OCI-LY7 (cell line): ENCODE measurements around the gene ZNF436. TPM values are rescaled to one million over a fixed set of nuclear protein-coding genes. Genes with fewer than 3 reads are reported as not detected.

Experiments
- BruUV-seq: library from RNA; stranded (reverse); fragments of 400-500 nt; replicated peaks from 2 replicates; lab custom pipeline; 2021; lab: Mats Ljungman, UMichigan
- CTCF ChIA-PET: fragments of 300-600 bp; sonication (Branson Sonifier 250); formaldehyde crosslinking; loops from one replicate; lab custom pipeline; 2022; ENCODE audit warnings: antibody characterized with exemption; ENCODE audit not compliant: unreplicated experiment; lab: Charles Lee
- POLR2A ChIA-PET: fragments of 300-600 bp; sonication (Branson Sonifier 250); formaldehyde crosslinking; loops from one replicate; lab custom pipeline; 2022; ENCODE audit warnings: antibody characterized with exemption; lab: Charles Lee
- DNase-seq: peaks from one replicate; pipeline ENCODE4 v3.0.0-alpha.2; 2015; ENCODE audit warnings: low spot score
- H2AFZ ChIP-seq: fragments of 200-600 bp; sonication (generic), shearing (Covaris generic); 2 replicates; pipeline ENCODE4 v1.6.1; 2014; ENCODE audit warnings: mild to moderate bottlenecking, antibody characterized with exemption, low read length, moderate library complexity
- H3K27ac ChIP-seq: fragments of 200-600 bp; sonication (generic); 2 replicates; pipeline ENCODE4 v1.5.1; 2014; ENCODE audit warnings: mixed run types, low read depth, mild to moderate bottlenecking, moderate library complexity, low read length, inconsistent platforms; ENCODE audit not compliant: poor library complexity, severe bottlenecking
- H3K36me3 ChIP-seq: fragments of 200-600 bp; sonication (generic); 2 replicates; pipeline ENCODE4 v1.6.1; 2014; ENCODE audit warnings: mild to moderate bottlenecking, antibody characterized with exemption, low read length, moderate library complexity, mixed read lengths; ENCODE audit not compliant: insufficient read depth
- H3K4me1 ChIP-seq: fragments of 200-600 bp; sonication (generic); 2 replicates; pipeline ENCODE4 v1.5.1; 2014; ENCODE audit warnings: mild to moderate bottlenecking, low read length; ENCODE audit not compliant: insufficient read depth, poor library complexity, severe bottlenecking
- H3K4me2 ChIP-seq: fragments of 200-600 bp; sonication (generic); 2 replicates; pipeline ENCODE4 v1.6.1; 2014; ENCODE audit warnings: mild to moderate bottlenecking, low read length
- H3K4me3 ChIP-seq: fragments of 200-600 bp; sonication (generic); 2 replicates; pipeline ENCODE4 v1.5.1; 2014; ENCODE audit warnings: mild to moderate bottlenecking, low read depth, low read length; ENCODE audit not compliant: poor library complexity, severe bottlenecking
- H3K79me2 ChIP-seq: fragments of 200-600 bp; sonication (generic); 2 replicates; pipeline ENCODE4 v1.6.1; 2016; ENCODE audit warnings: low read depth, mild to moderate bottlenecking, low read length, moderate library complexity, mixed read lengths; ENCODE audit not compliant: insufficient read depth
- H3K9me2 ChIP-seq: fragments of 200-600 bp; sonication (generic); 2 replicates; pipeline ENCODE4 v1.6.1; 2016; ENCODE audit warnings: mild to moderate bottlenecking, low read length, mixed read lengths; ENCODE audit not compliant: insufficient read depth
- H3K9me3 ChIP-seq: fragments of 200-600 bp; sonication (generic); 2 replicates; pipeline ENCODE4 v1.6.1; 2014; ENCODE audit warnings: mild to moderate bottlenecking, mixed run types, low read length, mixed read lengths
- H4K20me1 ChIP-seq: fragments of 200-600 bp; sonication (generic); 2 replicates; pipeline ENCODE4 v1.6.1; 2014; ENCODE audit warnings: mild to moderate bottlenecking, antibody characterized with exemption, low read length, moderate library complexity, mixed read lengths; ENCODE audit not compliant: insufficient read depth
- CTCF ChIP-seq: fragments of 200-600 bp; sonication (generic); conservative IDR thresholded peaks from 2 replicates; pipeline ENCODE4 v1.5.1; 2014; ENCODE audit warnings: mild to moderate bottlenecking, antibody characterized with exemption, low read length, moderate library complexity, mixed read lengths
- EZH2phosphoT487 ChIP-seq: fragments of 200-600 bp; sonication (generic); IDR thresholded peaks from 2 replicates; pipeline ENCODE4 v1.6.1; 2018; ENCODE audit warnings: low read depth, borderline replicate concordance, mild to moderate bottlenecking, mixed run types, antibody characterized with exemption, low read length, moderate library complexity, mixed read lengths
- intact Hi-C: fragments of 100-400 bp; cut with micrococcal nuclease; formaldehyde crosslinking; loops from one replicate; pipeline ENCODE4 v1.10.0; 2022; ENCODE audit not compliant: unreplicated experiment
- total RNA-seq, 2 experiments: library from RNA; depleted of rRNA in 1 of 2; stranded (reverse); fragments of >200 nt in 1 of 2; shearing (Covaris generic) in 1 of 2; gene quantifications; 2 replicates each; pipeline ENCODE4 v1.2.3, GENCODE V29; 2014 to 2022

Gene ZNF436
- total RNA-seq, 2 experiments from 2014 or later: 5.0 to 7.6 TPM

GRCh38 chr1:23362218-23362713 is 7.4 kb downstream of the ZNF436 start:
- TF ChIP-seq EZH2phosphoT487 (no peak), CTCF (no peak)

GRCh38 chr1:23358310-23358875 is 11.2 kb downstream of the ZNF436 start:
- TF ChIP-seq CTCF: no peak
- TF ChIP-seq EZH2phosphoT487: no peak
- Histone ChIP-seq H3K4me2 (no peak overlapping the region), H3K27ac (no peak overlapping the region), H3K9me3 (no peaks in the 10 kb centered on the region), H4K20me1 (no peaks in the 10 kb centered on the region), H3K9me2 (no peaks in the 10 kb centered on the region), H2AFZ (no peak overlapping the region), H3K36me3 (peaks cover 31% of the 10 kb centered on the region), H3K4me1 (no peaks in the 10 kb centered on the region), H3K4me3 (no peak overlapping the region), H3K79me2 (no peaks in the 10 kb centered on the region)
- BruUV-seq: no TSS peak
- CTCF ChIA-PET: no interaction called here
- DNase-seq: no peak
- intact Hi-C loops: no loop called here
- POLR2A ChIA-PET: interaction anchor here (1.1 kb wide), 1 partner anchor 12 kb away, joined by 10 read pairs; no protein-coding TSS in a partner anchor

More at GRCh38 chr1:23362218-23362713, 7.4 kb downstream of the ZNF436 start:
- H3K9me2 ChIP-seq: no peaks in the 10 kb centered on the region
- no peak overlapping the region for H3K27ac ChIP-seq
- POLR2A ChIA-PET: interaction anchor here (0.8 kb wide), 1 partner anchor 18 kb away, joined by 3 read pairs; the partner anchor contains the start of gene HNRNPR
- H3K79me2 ChIP-seq: no peaks in the 10 kb centered on the region
- no peak for DNase-seq
- H3K4me1 ChIP-seq: peaks cover 11% of the 10 kb centered on the region
- H3K9me3 ChIP-seq: no peaks in the 10 kb centered on the region
- BruUV-seq: no TSS peak
- no peak overlapping the region for H3K4me3 ChIP-seq
- peaks cover 39% of the 10 kb centered on the region for H3K36me3 ChIP-seq
- H3K4me2 ChIP-seq: no peak overlapping the region
- intact Hi-C loops: loop anchor here (10.0 kb wide), 1 partner anchor 543 kb away; no protein-coding TSS in a partner anchor
- no peak overlapping the region for H2AFZ ChIP-seq
- CTCF ChIA-PET: no interaction called here
- no peaks in the 10 kb centered on the region for H4K20me1 ChIP-seq
